Chondrocyte (in vitro differentiated cells): ENCODE measurements around the gene WDR59. TPM values are rescaled to one million over a fixed set of nuclear protein-coding genes. Genes with fewer than 3 reads are reported as not detected.

ENCODE experiments used
- DNase-seq: peaks from one replicate; pipeline ENCODE4 v3.0.0; 2021; ENCODE audit warnings: mixed read lengths, low spot score
- H3K27ac Mint-ChIP-seq: one replicate; pipeline ENCODE4 v1.8.0; 2021; ENCODE audit warnings: mild to moderate bottlenecking, moderate library complexity, mixed read lengths; ENCODE audit not compliant: unreplicated experiment
- H3K27me3 Mint-ChIP-seq: 2 replicates; pipeline ENCODE4 v1.8.0; 2021; ENCODE audit warnings: low read depth, mixed read lengths
- H3K36me3 Mint-ChIP-seq: 2 replicates; pipeline ENCODE4 v1.8.0; 2021; ENCODE audit warnings: low read depth, mixed read lengths
- H3K4me1 Mint-ChIP-seq: 2 replicates; pipeline ENCODE4 v1.8.0; 2021; ENCODE audit warnings: low read depth, mild to moderate bottlenecking, mixed read lengths
- H3K4me3 Mint-ChIP-seq: one replicate; pipeline ENCODE4 v1.8.0; 2021; ENCODE audit warnings: mild to moderate bottlenecking, moderate library complexity, mixed read lengths; ENCODE audit not compliant: unreplicated experiment
- H3K9me3 Mint-ChIP-seq: 2 replicates; pipeline ENCODE4 v1.8.0; 2021; ENCODE audit warnings: low read depth, mixed read lengths
- CTCF ChIP-seq: fragments of 200-600 bp; sonication (generic); IDR thresholded peaks from 2 replicates; pipeline ENCODE4 v1.5.0; 2021; ENCODE audit warnings: antibody characterized with exemption, mild to moderate bottlenecking, moderate library complexity
- total RNA-seq: library from RNA; stranded (reverse); gene quantifications from 3 replicates; pipeline ENCODE4 v1.2.1, GENCODE V29; 2021

Gene WDR59
- total RNA-seq, 1 donor from 2014 or later: 36.8 TPM

- no peak for DNase-seq
- no peak overlapping the region for H3K27ac Mint-ChIP-seq
- H3K27me3 Mint-ChIP-seq: no peaks in the 10 kb centered on the region
- H3K9me3 Mint-ChIP-seq: no peaks in the 10 kb centered on the region
- H3K36me3 Mint-ChIP-seq: peaks cover 26% of the 10 kb centered on the region
- no peak overlapping the region for H3K4me3 Mint-ChIP-seq
- no peak for TF ChIP-seq CTCF
- H3K4me1 Mint-ChIP-seq: no peaks in the 10 kb centered on the region
These were observed 35.6 kb downstream of the WDR59 start for GRCh38 chr16:74949309-74949708.

GRCh38 chr16:74944466-74944865 lies 40.5 kb downstream of the WDR59 start:
- peaks cover 28% of the 10 kb centered on the region for H3K36me3 Mint-ChIP-seq

GRCh38 chr16:74942977-74943918 lies 41.7 kb downstream of the WDR59 start:
- Mint-ChIP-seq H3K36me3 (peaks cover 29% of the 10 kb centered on the region), H3K4me1 (no peaks in the 10 kb centered on the region), H3K9me3 (no peaks in the 10 kb centered on the region), H3K4me3 (no peak overlapping the region), H3K27ac (no peak overlapping the region), H3K27me3 (no peaks in the 10 kb centered on the region)
- TF ChIP-seq CTCF: no peak
- no peak for DNase-seq

More at GRCh38 chr16:74944466-74944865, 40.5 kb downstream of the WDR59 start:
- no peak for DNase-seq
- Mint-ChIP-seq H3K4me3 (no peak overlapping the region), H3K4me1 (no peaks in the 10 kb centered on the region), H3K27ac (no peak overlapping the region), H3K27me3 (no peaks in the 10 kb centered on the region), H3K9me3 (no peaks in the 10 kb centered on the region)
- no peak for TF ChIP-seq CTCF

- no peak for TF ChIP-seq CTCF
- no peak overlapping the region for H3K27ac Mint-ChIP-seq
- H3K9me3 Mint-ChIP-seq: no peaks in the 10 kb centered on the region
- H3K4me3 Mint-ChIP-seq: no peak overlapping the region
- H3K36me3 Mint-ChIP-seq: peaks cover 26% of the 10 kb centered on the region
- no peak for DNase-seq
- H3K27me3 Mint-ChIP-seq: no peaks in the 10 kb centered on the region
- H3K4me1 Mint-ChIP-seq: no peaks in the 10 kb centered on the region
These were observed 42.4 kb downstream of the WDR59 start for GRCh38 chr16:74942566-74942965.

GRCh38 chr16:74939688-74940087 lies 45.2 kb downstream of the WDR59 start:
- no peak for TF ChIP-seq CTCF
- no peaks in the 10 kb centered on the region for H3K27me3 Mint-ChIP-seq
- no peak overlapping the region for H3K27ac Mint-ChIP-seq
- peaks cover 4% of the 10 kb centered on the region for H3K4me1 Mint-ChIP-seq
- H3K36me3 Mint-ChIP-seq: peaks cover 23% of the 10 kb centered on the region
- H3K4me3 Mint-ChIP-seq: no peak overlapping the region
- no peak for DNase-seq
- H3K9me3 Mint-ChIP-seq: no peaks in the 10 kb centered on the region
